ENCODE results near the gene RER1. TPM values are rescaled to one million over a fixed set of nuclear protein-coding genes. Genes with fewer than 3 reads are reported as not detected.

RER1 gene
- total RNA-seq, 1 donor, result 98.1 TPM

DNA sequence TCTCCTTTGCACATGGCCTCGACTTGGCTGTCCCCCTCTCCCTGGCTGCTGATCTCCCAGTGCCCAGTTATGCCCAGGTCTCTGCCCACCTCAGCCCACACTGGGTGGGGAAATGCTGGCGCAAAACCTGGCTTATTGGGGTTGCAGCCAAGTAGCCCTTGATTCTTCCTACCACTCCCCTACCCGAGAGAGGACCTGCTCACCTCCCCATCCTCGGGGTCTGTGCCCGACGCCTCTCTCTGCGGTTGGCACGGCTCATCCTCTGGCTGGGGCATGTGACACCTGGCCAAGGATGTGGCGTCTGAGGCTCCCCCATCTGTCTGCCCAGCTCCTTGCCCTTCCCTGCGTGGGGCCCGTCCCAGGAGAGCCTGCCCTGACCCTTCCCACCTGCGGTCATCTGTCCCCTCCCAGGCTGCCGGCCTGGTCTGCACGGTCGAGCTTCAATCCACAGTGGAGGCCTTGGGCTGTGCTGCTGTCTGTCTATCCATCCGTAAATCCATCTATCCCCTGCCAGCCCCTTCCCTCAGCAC, 27.2 kb downstream of the RER1 start:
- DNase-seq (ENCODE audit: low read depth), result no peak
- no peak overlapping the region for H3K4me3 ChIP-seq (ENCODE audit: low read depth, low read length)
- no peak for TF ChIP-seq CTCF (IDR thresholded peaks at IDR 0.05; ENCODE audit: insufficient read depth, low read length)

DNA sequence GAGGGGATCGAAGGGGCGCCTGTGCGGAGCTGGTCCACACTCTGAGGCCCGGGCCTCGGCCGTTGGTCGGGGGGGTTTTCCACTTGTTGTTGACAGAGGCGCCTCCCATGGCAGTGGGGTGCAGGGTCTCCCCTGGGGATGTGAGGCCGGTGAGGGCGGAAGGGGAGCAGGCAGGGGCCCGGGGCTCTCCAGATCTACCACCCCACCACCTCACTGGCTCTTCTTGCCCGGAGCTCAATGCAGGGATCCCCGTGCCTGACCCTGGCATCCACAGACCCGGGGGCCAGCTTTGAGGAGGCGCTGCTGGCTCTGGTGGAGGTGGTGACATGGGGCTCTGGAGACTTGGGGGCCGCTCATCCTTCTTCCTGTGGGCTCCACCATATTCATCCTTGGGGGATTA, 27.8 kb downstream of the RER1 start:
- no peak for TF ChIP-seq CTCF (IDR thresholded peaks at IDR 0.05; ENCODE audit: insufficient read depth, low read length)
- H3K4me3 ChIP-seq (ENCODE audit: low read depth, low read length), result no peak overlapping the region
- no peak for DNase-seq (ENCODE audit: low read depth)

GRCh38 chr1:2422523-2422922, 30.9 kb downstream of the RER1 start:
- DNase-seq (ENCODE audit: low read depth), result no peak
- no peak overlapping the region for H3K4me3 ChIP-seq (ENCODE audit: low read depth, low read length)
- TF ChIP-seq CTCF (IDR thresholded peaks at IDR 0.05; ENCODE audit: insufficient read depth, low read length), result no peak

- TF ChIP-seq CTCF (IDR thresholded peaks at IDR 0.05; ENCODE audit: insufficient read depth, low read length), result no peak
- DNase-seq (ENCODE audit: low read depth), result no peak
- H3K4me3 ChIP-seq (ENCODE audit: low read depth, low read length), result no peak overlapping the region
These were observed 34.3 kb downstream of the RER1 start for GRCh38 chr1:2425892-2426291.

DNA sequence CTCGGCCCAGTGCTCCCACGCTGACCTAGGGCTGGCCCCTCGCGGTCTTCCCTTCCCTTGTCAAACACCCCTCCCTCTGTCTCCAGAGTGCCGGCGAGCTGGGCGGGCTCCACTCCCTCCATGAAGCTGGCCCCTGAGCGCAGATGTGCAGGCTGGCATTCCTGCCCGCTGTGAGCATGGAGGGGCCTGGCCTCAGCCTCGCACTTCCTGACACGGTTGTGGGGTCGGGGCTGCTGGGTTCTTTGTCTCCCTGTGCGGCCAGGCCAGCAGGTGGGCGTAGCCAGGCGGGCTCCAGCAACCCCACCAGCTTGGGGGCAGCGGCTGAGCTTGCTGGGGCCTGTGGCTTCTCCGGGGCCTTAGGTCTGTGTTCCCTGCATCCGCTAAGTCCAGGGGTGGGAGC, 34.9 kb downstream of the RER1 start:
- DNase-seq (ENCODE audit: low read depth), result no peak
- H3K4me3 ChIP-seq (ENCODE audit: low read depth, low read length), result no peak overlapping the region
- no peak for TF ChIP-seq CTCF (IDR thresholded peaks at IDR 0.05; ENCODE audit: insufficient read depth, low read length)

DNA sequence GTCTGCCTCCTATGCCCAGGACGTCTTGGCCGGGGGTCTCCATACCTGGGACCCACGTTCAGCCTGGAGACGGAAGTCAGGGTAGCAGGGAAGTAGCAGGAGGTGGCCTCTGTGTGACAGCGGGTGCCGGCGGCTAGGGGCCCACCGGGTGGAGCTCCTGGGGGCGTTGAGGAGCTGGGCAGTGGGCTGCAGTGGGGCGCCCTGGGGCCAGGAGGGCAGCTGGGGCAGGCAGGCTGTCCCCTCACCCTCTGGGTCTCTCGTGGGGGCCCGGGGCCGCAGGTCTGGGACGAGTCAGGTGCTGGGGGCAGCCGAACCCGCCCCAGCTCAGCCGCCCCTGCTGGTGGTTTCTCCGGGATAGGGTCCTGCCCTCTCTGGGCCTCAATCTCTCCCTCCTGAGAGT, 35.4 kb downstream of the RER1 start:
- TF ChIP-seq CTCF (IDR thresholded peaks at IDR 0.05; ENCODE audit: insufficient read depth, low read length), result no peak
- H3K4me3 ChIP-seq (ENCODE audit: low read depth, low read length), result no peak overlapping the region
- no peak for DNase-seq (ENCODE audit: low read depth)

DNA sequence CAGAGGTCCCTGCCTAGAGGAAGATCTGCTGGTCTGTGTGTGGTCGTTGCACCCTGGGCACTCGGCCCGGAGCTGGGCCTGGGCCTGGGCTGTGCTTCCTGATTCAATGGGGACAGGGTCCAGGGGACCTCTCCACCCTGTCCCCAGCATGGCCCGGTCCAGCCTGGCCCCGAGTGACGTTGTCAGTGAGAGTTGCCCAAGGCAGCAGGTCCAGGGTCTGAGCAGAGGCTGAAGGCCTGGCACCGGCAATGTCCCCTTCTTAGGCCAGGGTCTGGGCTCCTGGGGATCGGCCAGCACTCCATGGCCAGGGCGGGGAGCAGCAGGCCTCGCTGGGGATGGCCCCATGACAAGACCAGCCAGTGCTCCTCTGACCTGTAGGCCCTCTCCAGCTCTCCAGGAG, 36.3 kb downstream of the RER1 start:
- no peak overlapping the region for H3K4me3 ChIP-seq (ENCODE audit: low read depth, low read length)
- TF ChIP-seq CTCF (IDR thresholded peaks at IDR 0.05; ENCODE audit: insufficient read depth, low read length), result no peak
- DNase-seq (ENCODE audit: low read depth), result no peak
